GM12864 (cell line): ENCODE results near the gene C11orf21.

Experiments
- DNase-seq: peaks from one replicate; pipeline ENCODE4 v3.0.0-alpha.2; 2011; ENCODE audit warnings: low read depth
- H3K4me3 ChIP-seq: 2 replicates; pipeline ENCODE4 v1.5.1; 2011; ENCODE audit warnings: mild to moderate bottlenecking, low read depth, low read length, control low read depth
- TF ChIP-seq, protein P1 (sequence below): IDR thresholded peaks from 2 replicates; pipeline ENCODE4 v1.5.1; 2011; ENCODE audit warnings: low read depth, mild to moderate bottlenecking, moderate library complexity, low read length, control low read depth, inconsistent platforms; ENCODE audit errors: missing control alignments

The C11orf21 gene

DNA sequence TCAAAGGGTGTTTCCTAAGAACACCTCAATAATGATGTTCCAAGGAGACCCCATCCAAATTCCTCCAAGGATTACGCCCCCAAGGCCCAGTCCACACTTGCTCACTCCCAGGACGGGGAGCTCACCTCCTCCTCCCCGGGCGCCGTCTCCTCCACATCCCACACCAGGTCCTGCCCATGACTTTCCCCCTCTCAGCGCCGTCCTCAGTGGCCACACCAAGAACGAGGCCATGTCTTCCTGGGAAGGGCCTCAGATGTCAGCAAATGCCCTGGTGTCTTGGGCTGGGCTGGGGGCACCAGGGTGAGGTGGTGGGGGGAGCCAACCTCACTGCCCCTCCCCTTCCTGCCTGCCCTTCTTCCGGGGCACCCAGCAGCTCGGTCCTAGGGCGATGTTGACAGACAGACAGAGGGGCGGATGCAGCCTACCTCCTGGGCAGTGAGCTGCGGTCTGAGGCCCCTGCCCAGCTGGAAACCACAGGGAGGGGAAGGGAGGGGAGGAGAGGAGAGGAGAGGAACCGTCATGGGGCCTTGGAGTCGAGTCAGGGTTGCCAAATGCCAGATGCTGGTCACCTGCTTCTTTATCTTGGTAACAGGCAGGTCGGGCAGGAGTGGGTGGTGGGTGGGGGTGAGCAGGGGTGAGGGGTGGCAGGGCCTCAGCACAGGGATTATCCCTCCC is at the start of gene C11orf21, which contains the start of gene TSPAN32:
TSS of gene C11orf21 (minus strand) at position 288 of the 675 bp plus-strand sequence. CDS start at position 178, 110 bp downstream.
TSS of gene TSPAN32 (plus strand) at position 383 of the 675 bp plus-strand sequence. CDS start at position 520, 137 bp downstream.
- TF ChIP-seq, protein P1, sequence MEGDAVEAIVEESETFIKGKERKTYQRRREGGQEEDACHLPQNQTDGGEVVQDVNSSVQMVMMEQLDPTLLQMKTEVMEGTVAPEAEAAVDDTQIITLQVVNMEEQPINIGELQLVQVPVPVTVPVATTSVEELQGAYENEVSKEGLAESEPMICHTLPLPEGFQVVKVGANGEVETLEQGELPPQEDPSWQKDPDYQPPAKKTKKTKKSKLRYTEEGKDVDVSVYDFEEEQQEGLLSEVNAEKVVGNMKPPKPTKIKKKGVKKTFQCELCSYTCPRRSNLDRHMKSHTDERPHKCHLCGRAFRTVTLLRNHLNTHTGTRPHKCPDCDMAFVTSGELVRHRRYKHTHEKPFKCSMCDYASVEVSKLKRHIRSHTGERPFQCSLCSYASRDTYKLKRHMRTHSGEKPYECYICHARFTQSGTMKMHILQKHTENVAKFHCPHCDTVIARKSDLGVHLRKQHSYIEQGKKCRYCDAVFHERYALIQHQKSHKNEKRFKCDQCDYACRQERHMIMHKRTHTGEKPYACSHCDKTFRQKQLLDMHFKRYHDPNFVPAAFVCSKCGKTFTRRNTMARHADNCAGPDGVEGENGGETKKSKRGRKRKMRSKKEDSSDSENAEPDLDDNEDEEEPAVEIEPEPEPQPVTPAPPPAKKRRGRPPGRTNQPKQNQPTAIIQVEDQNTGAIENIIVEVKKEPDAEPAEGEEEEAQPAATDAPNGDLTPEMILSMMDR = no peak

GRCh38 chr11:2348986-2349385 is 47.3 kb upstream of the C11orf21 start:
- DNase-seq = no peak
- no peak overlapping the region for H3K4me3 ChIP-seq
- TF ChIP-seq, protein P1 = no peak

More for the DNA sequence above, at the start of gene C11orf21, which contains the start of gene TSPAN32:
- peak within 1 kb of the TSS; percentile 7; the same call in 1 of the 2 replicates for H3K4me3 ChIP-seq
- DNase-seq = no peak

DNA sequence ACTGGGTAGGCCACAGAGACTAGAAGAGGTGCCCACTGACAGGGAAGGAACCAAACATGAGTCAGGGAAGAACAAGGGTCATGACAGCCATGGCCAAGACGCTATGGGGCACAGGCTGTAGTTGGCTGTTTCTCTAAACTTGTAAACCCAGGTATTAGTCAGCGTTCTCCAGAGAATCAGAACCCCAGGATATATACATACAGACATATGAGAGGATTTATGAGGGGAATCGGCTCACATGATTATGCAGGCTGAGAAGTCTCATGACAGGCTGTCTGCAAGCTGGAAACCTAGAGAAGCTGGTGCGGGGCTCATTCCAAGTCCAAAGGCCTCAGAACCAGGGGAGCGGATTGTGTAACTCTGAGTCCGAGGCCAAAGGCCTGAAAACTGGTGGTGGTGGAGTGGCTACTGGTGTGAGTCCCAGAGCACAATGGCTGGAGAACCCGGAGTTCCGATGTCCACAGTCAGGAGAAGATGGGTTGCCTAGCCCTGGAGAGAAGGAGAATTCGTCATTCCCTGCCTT is 45.7 kb upstream of the C11orf21 start:
- H3K4me3 ChIP-seq = no peak overlapping the region
- TF ChIP-seq, protein P1 = no peak
- DNase-seq = no peak

GRCh38 chr11:2346586-2347307 is 45.0 kb upstream of the C11orf21 start:
- no peak overlapping the region for H3K4me3 ChIP-seq
- DNase-seq = no peak
- TF ChIP-seq, protein P1 = no peak

GRCh38 chr11:2346014-2346413 is 44.3 kb upstream of the C11orf21 start:
- TF ChIP-seq, protein P1 = no peak
- no peak for DNase-seq
- no peak overlapping the region for H3K4me3 ChIP-seq

DNA sequence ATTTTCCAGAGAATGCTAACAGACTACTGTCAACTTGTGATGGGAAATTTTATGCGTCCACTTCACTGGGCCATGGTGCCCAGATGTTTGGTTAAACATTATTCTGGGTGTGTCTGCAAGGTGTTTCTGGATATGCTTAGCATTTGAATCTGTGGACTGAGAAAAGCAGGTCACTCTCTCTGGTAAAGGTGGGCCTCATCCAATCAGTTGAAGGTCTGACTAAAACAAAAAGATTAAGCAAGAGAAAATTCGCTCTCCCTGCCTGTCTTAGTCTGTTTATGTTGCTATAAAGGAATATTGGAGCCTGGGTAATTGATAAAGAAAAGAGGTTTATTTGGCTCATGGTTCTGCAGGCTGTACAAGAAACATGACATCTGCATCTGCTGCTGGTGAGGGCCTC is 43.3 kb upstream of the C11orf21 start:
- no peak overlapping the region for H3K4me3 ChIP-seq
- no peak for DNase-seq
- TF ChIP-seq, protein P1 = no peak
